Neural progenitor cell (in vitro differentiated cells): ENCODE data around the gene PDGFRB.

ENCODE experiments used
- CTCF ChIP-seq: fragments of 200-600 bp; sonication (generic); IDR thresholded peaks from 2 replicates; pipeline ENCODE4 v1.5.1; 2017; ENCODE audit warnings: antibody characterized with exemption, mild to moderate bottlenecking
- EZH2 ChIP-seq: fragments of 200-600 bp; sonication (generic); IDR thresholded peaks from 2 replicates; pipeline ENCODE4 v1.6.1; 2017; ENCODE audit warnings: antibody characterized with exemption, mild to moderate bottlenecking, moderate library complexity

DNA sequence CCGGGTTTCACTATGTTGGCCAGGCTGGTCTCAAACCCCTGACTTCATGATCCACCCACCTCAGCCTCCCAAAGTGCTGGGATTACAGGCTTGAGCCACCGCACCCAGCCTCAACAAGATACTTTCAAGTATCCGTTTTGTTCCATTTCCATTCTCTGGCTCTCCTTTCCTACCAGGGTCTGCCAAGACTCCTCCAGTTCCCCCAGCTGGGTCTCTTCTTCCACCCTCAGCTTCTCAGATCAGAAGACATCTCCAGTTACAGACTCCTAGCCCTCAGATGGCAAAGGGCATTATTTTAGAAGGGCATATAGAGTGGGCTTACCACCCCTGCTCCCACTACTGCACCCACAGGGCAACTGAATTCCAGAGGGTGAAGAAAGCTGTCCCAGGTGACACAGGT is 1.5 kb upstream of the PDGFRB start:
- TF ChIP-seq EZH2, result no peak
- no peak for TF ChIP-seq CTCF
